ENCODE measurements around the gene MTA1. TPM values are rescaled to one million over a fixed set of nuclear protein-coding genes. Genes with fewer than 3 reads are reported as not detected.

MTA1 gene
- total and polyA plus RNA-seq, 4 donors, result 3.7 to 28.1 (median 21.0) TPM

DNA sequence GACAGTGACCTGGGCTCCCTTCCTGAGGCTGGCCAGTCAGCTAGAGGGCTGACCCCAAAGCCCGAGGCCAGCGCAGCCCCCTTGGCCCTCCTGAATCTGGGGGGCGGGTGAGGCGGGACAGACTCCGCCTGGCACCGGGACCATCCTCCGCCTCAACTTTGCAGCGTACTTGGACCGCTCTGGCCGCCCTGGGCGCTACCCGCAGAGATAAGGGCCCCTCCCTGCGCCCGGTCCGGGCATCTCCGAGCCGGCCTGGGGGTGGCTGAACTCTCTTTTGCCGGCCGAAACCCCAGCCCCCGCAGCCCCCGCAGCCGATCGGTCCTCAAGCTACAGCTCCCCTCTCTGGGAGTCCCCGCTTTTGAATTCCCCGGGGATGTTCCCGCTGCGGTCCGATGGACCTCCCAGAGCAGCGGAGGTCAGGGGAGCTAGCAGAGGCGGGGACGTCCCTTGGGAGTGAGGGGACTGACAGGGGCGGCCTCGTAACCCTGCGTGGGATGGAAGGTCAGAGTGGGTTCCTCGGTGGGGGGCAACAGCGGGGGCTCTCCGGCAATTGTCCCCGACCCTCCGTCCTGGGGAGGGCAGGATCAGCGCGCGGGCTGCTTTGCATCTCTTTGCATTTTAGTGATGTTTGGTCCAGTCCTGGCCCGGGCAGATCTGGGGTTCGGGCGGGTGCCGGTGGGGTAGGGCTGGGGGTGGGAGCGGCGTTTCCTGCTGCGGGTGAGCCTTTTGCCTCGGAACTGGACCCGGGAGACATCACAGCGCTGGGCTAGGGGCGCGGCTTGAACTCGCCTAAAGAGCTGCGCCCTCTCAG lies 66.7 kb downstream of the MTA1 start, which contains the start of gene CRIP1:
TSS of gene CRIP1 (plus strand) at position 724 of the 811 bp plus-strand sequence. CDS start 374 bp downstream, outside the sequence.
- DNase-seq (ENCODE audit: low spot score), result no peak
- H3K36me3 ChIP-seq (ENCODE audit: control insufficient read depth in 4 of 4, insufficient read depth in 3 of 4, low read depth in 1 of 4, low read length in 3 of 4), result peaks cover 0 to 1% (median 0%) of the 10 kb centered on the region in 4 donors
- peak within 1 kb of the TSS in 1 of 3 donors; percentile 25 for H3K4me3 ChIP-seq (ENCODE audit: low read depth in 1 of 3, low read length in 3 of 3)
- no peak within 1 kb of the TSS for H3K9ac ChIP-seq (ENCODE audit: low read depth in 1 of 2, low read length in 2 of 2)
- peaks cover 6 to 43% (median 20%) of the 10 kb centered on the region in 4 donors for H3K4me1 ChIP-seq (ENCODE audit: control insufficient read depth in 4 of 4, insufficient read depth in 4 of 4, low read length in 3 of 4)
- WGBS, result 7% methylated on average over 56 of the region's 56 CpGs
- no peaks in the 10 kb centered on the region for H3K27me3 ChIP-seq (ENCODE audit: control insufficient read depth in 4 of 4, insufficient read depth in 4 of 4, low read length in 3 of 4)
- no peaks in the 10 kb centered on the region for H3K9me3 ChIP-seq (ENCODE audit: control insufficient read depth in 4 of 4, low read length in 3 of 4)
- H3K27ac ChIP-seq (ENCODE audit: low read depth in 1 of 2, low read length in 2 of 2), result peak within 1 kb of the TSS in 1 of 2 donors; percentile 67
- TF ChIP-seq EGR1 (IDR thresholded peaks at IDR 0.05; ENCODE audit: low read depth in 2 of 2) (no peak), RAD21 (IDR thresholded peaks at IDR 0.05) (no peak), JUND (IDR thresholded peaks at IDR 0.05) (no peak), HNF4G (IDR thresholded peaks at IDR 0.05) (no peak), YY1 (IDR thresholded peaks at IDR 0.05) (no peak), HNF4A (conservative IDR thresholded peaks at IDR 0.05) (no peak), FOXA2 (IDR thresholded peaks at IDR 0.05) (no peak)
- TF ChIP-seq, protein P1, sequence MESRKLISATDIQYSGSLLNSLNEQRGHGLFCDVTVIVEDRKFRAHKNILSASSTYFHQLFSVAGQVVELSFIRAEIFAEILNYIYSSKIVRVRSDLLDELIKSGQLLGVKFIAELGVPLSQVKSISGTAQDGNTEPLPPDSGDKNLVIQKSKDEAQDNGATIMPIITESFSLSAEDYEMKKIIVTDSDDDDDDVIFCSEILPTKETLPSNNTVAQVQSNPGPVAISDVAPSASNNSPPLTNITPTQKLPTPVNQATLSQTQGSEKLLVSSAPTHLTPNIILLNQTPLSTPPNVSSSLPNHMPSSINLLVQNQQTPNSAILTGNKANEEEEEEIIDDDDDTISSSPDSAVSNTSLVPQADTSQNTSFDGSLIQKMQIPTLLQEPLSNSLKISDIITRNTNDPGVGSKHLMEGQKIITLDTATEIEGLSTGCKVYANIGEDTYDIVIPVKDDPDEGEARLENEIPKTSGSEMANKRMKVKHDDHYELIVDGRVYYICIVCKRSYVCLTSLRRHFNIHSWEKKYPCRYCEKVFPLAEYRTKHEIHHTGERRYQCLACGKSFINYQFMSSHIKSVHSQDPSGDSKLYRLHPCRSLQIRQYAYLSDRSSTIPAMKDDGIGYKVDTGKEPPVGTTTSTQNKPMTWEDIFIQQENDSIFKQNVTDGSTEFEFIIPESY (IDR thresholded peaks at IDR 0.05), result no peak
- TF ChIP-seq, protein P2, sequence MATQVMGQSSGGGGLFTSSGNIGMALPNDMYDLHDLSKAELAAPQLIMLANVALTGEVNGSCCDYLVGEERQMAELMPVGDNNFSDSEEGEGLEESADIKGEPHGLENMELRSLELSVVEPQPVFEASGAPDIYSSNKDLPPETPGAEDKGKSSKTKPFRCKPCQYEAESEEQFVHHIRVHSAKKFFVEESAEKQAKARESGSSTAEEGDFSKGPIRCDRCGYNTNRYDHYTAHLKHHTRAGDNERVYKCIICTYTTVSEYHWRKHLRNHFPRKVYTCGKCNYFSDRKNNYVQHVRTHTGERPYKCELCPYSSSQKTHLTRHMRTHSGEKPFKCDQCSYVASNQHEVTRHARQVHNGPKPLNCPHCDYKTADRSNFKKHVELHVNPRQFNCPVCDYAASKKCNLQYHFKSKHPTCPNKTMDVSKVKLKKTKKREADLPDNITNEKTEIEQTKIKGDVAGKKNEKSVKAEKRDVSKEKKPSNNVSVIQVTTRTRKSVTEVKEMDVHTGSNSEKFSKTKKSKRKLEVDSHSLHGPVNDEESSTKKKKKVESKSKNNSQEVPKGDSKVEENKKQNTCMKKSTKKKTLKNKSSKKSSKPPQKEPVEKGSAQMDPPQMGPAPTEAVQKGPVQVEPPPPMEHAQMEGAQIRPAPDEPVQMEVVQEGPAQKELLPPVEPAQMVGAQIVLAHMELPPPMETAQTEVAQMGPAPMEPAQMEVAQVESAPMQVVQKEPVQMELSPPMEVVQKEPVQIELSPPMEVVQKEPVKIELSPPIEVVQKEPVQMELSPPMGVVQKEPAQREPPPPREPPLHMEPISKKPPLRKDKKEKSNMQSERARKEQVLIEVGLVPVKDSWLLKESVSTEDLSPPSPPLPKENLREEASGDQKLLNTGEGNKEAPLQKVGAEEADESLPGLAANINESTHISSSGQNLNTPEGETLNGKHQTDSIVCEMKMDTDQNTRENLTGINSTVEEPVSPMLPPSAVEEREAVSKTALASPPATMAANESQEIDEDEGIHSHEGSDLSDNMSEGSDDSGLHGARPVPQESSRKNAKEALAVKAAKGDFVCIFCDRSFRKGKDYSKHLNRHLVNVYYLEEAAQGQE (IDR thresholded peaks at IDR 0.05), result no peak
- TF ChIP-seq, protein P3, sequence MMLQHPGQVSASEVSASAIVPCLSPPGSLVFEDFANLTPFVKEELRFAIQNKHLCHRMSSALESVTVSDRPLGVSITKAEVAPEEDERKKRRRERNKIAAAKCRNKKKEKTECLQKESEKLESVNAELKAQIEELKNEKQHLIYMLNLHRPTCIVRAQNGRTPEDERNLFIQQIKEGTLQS (IDR thresholded peaks at IDR 0.05), result no peak

DNA sequence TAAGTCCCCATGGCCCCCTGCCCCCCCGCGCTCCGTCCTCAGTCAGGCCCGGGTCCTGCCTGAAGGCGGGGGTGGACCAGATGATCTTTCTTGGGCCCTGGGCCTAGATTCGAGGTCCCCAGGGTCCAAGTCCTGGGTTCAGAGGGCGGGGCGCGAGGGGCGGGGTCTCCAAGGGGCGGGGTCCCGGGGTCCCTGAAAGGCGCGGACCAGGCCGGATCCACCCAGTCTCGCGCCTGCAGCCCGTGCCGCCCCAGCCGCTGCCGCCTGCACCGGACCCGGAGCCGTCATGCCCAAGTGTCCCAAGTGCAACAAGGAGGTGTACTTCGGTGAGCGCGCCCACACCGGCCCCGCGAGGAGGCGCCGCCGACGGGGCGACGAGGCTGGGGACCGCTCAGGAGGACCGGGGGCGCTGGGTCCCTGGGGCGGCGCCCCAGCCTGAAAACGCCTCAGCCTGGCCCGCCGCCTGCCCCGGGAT lies 67.4 kb downstream of the MTA1 start:
- peaks cover 0 to 1% (median 0%) of the 10 kb centered on the region in 4 donors for H3K36me3 ChIP-seq (ENCODE audit: control insufficient read depth in 4 of 4, insufficient read depth in 3 of 4, low read depth in 1 of 4, low read length in 3 of 4)
- H3K4me3 ChIP-seq (ENCODE audit: low read depth in 1 of 3, low read length in 3 of 3), result peak overlapping the region in 1 of 3 donors; percentile 25
- no peak overlapping the region for H3K9ac ChIP-seq (ENCODE audit: low read depth in 1 of 2, low read length in 2 of 2)
- H3K9me3 ChIP-seq (ENCODE audit: control insufficient read depth in 4 of 4, low read length in 3 of 4), result no peaks in the 10 kb centered on the region
- peak overlapping the region in 1 of 2 donors; percentile 67 for H3K27ac ChIP-seq (ENCODE audit: low read depth in 1 of 2, low read length in 2 of 2)
- H3K27me3 ChIP-seq (ENCODE audit: control insufficient read depth in 4 of 4, insufficient read depth in 4 of 4, low read length in 3 of 4), result no peaks in the 10 kb centered on the region
- peaks cover 10 to 44% (median 22%) of the 10 kb centered on the region in 4 donors for H3K4me1 ChIP-seq (ENCODE audit: control insufficient read depth in 4 of 4, insufficient read depth in 4 of 4, low read length in 3 of 4)
- DNase-seq (ENCODE audit: low spot score), result no peak
- 3% methylated on average over 45 of the region's 45 CpGs for WGBS
- TF ChIP-seq, protein P2 (IDR thresholded peaks at IDR 0.05), result no peak
- TF ChIP-seq HNF4G (IDR thresholded peaks at IDR 0.05), result no peak
- no peak for TF ChIP-seq TAF1 (conservative IDR thresholded peaks at IDR 0.05)
- TF ChIP-seq FOXA1 (IDR thresholded peaks at IDR 0.05), result no peak
- no peak for TF ChIP-seq YY1 (IDR thresholded peaks at IDR 0.05)
- TF ChIP-seq RAD21 (IDR thresholded peaks at IDR 0.05), result no peak
- TF ChIP-seq FOXA2 (IDR thresholded peaks at IDR 0.05), result no peak
- no peak for TF ChIP-seq HNF4A (conservative IDR thresholded peaks at IDR 0.05)
- no peak for TF ChIP-seq GABPA (IDR thresholded peaks at IDR 0.05 in 1 of 2, conservative IDR thresholded peaks at IDR 0.05 in 1 of 2)
- TF ChIP-seq, protein P3 (IDR thresholded peaks at IDR 0.05), result no peak
- TF ChIP-seq, protein P4, sequence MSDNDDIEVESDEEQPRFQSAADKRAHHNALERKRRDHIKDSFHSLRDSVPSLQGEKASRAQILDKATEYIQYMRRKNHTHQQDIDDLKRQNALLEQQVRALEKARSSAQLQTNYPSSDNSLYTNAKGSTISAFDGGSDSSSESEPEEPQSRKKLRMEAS (IDR thresholded peaks at IDR 0.05), result no peak
- no peak for TF ChIP-seq JUND (IDR thresholded peaks at IDR 0.05)
- no peak for TF ChIP-seq RXRA (IDR thresholded peaks at IDR 0.05)
- TF ChIP-seq, protein P5, sequence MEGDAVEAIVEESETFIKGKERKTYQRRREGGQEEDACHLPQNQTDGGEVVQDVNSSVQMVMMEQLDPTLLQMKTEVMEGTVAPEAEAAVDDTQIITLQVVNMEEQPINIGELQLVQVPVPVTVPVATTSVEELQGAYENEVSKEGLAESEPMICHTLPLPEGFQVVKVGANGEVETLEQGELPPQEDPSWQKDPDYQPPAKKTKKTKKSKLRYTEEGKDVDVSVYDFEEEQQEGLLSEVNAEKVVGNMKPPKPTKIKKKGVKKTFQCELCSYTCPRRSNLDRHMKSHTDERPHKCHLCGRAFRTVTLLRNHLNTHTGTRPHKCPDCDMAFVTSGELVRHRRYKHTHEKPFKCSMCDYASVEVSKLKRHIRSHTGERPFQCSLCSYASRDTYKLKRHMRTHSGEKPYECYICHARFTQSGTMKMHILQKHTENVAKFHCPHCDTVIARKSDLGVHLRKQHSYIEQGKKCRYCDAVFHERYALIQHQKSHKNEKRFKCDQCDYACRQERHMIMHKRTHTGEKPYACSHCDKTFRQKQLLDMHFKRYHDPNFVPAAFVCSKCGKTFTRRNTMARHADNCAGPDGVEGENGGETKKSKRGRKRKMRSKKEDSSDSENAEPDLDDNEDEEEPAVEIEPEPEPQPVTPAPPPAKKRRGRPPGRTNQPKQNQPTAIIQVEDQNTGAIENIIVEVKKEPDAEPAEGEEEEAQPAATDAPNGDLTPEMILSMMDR (IDR thresholded peaks at IDR 0.05; ENCODE audit: low read depth, low read length, missing input control), result no peak
- no peak for TF ChIP-seq EGR1 (IDR thresholded peaks at IDR 0.05; ENCODE audit: low read depth in 2 of 2)
- TF ChIP-seq NR2F2 (IDR thresholded peaks at IDR 0.05), result no peak
- no peak for TF ChIP-seq SP1 (IDR thresholded peaks at IDR 0.05)
